Keratinocyte (primary cell): ENCODE data around the gene FPGT. TPM values are rescaled to one million over a fixed set of nuclear protein-coding genes. Genes with fewer than 3 reads are reported as not detected.

Experiments
- DNase-seq: peaks from one replicate; pipeline ENCODE4 v3.0.0-alpha.2; 2011; ENCODE audit warnings: low read depth, missing footprints, low spot score
- FAIRE-seq: peaks from 2 replicates; lab custom pipeline; 2011; peaks lifted over from hg19 to GRCh38; lab: Jason Lieb, UNC
- H2AFZ ChIP-seq: 2 replicates; pipeline ENCODE4 v1.6.0; 2012; ENCODE audit warnings: low read length, control low read depth, inconsistent platforms; ENCODE audit not compliant: control insufficient read depth
- H3K27ac ChIP-seq: 2 replicates; pipeline ENCODE4 v1.5.1; 2011; ENCODE audit warnings: low read length; ENCODE audit not compliant: control insufficient read depth, insufficient read depth
- H3K27me3 ChIP-seq: 3 replicates; pipeline ENCODE4 v1.6.0; 2011; ENCODE audit warnings: low read length; ENCODE audit not compliant: control insufficient read depth, insufficient read depth; ENCODE audit errors: extremely low read depth
- H3K36me3 ChIP-seq, 2 experiments: 2 replicates in 1 of 2; 3 replicates in 1 of 2; pipeline ENCODE4 v1.5.1; 2011; ENCODE audit warnings: low read length in 2 of 2, mild to moderate bottlenecking in 1 of 2; ENCODE audit not compliant: control insufficient read depth in 2 of 2, insufficient read depth in 2 of 2; ENCODE audit errors: extremely low read depth in 1 of 2
- H3K4me1 ChIP-seq: 3 replicates; pipeline ENCODE4 v1.5.1; 2011; ENCODE audit warnings: low read length; ENCODE audit not compliant: control insufficient read depth, insufficient read depth; ENCODE audit errors: extremely low read depth
- H3K4me2 ChIP-seq: 3 replicates; pipeline ENCODE4 v1.6.0; 2011; ENCODE audit warnings: low read depth, low read length; ENCODE audit not compliant: control insufficient read depth, insufficient read depth; ENCODE audit errors: extremely low read depth
- H3K4me3 ChIP-seq, 3 experiments: fragments of 200-600 bp in 1 of 3; sonication (generic) in 1 of 3; 2 replicates in 2 of 3; 3 replicates in 1 of 3; pipeline ENCODE4 v1.5.1; 2011 to 2016; ENCODE audit warnings: low read length in 3 of 3, mild to moderate bottlenecking in 3 of 3, control low read depth in 2 of 3, inconsistent platforms in 1 of 3, low read depth in 1 of 3, mixed read lengths in 1 of 3, mixed run types in 1 of 3, moderate library complexity in 1 of 3; ENCODE audit not compliant: control insufficient read depth in 2 of 3, insufficient read depth in 2 of 3; ENCODE audit errors: extremely low read depth in 1 of 3
- H3K79me2 ChIP-seq: 2 replicates; pipeline ENCODE4 v1.6.0; 2012; ENCODE audit warnings: low read length; ENCODE audit not compliant: control insufficient read depth, insufficient read depth
- H3K9ac ChIP-seq: 3 replicates; pipeline ENCODE4 v1.6.0; 2011; ENCODE audit warnings: low read length; ENCODE audit not compliant: control insufficient read depth, insufficient read depth; ENCODE audit errors: extremely low read depth
- H3K9me1 ChIP-seq: 3 replicates; pipeline ENCODE4 v1.6.0; 2011; ENCODE audit warnings: low read length; ENCODE audit not compliant: control insufficient read depth, insufficient read depth; ENCODE audit errors: extremely low read depth
- H3K9me3 ChIP-seq: 2 replicates; pipeline ENCODE4 v1.5.1; 2012; ENCODE audit warnings: low read depth, low read length; ENCODE audit not compliant: control insufficient read depth
- H4K20me1 ChIP-seq: 3 replicates; pipeline ENCODE4 v1.6.0; 2011; ENCODE audit warnings: low read length; ENCODE audit not compliant: control insufficient read depth, insufficient read depth; ENCODE audit errors: extremely low read depth
- CTCF ChIP-seq, 3 experiments: IDR thresholded peaks in 1 of 3; conservative IDR thresholded peaks in 1 of 3; optimal IDR thresholded peaks in 1 of 3; 2 replicates in 2 of 3; 3 replicates in 1 of 3; pipeline versions ENCODE3 to v1.5.1; 2011; ENCODE audit warnings: low read length in 3 of 3, mild to moderate bottlenecking in 3 of 3, moderate library complexity in 2 of 3, control low read depth in 1 of 3, inconsistent platforms in 1 of 3; ENCODE audit not compliant: insufficient read depth in 2 of 3; ENCODE audit errors: extremely low read depth in 1 of 3
- EZH2 ChIP-seq: IDR thresholded peaks from one replicate; pipeline ENCODE4 v1.6.1; 2012; ENCODE audit warnings: inconsistent platforms, mild to moderate bottlenecking, low read length, moderate library complexity
- dilution Hi-C: fragments of 300-500 bp; cut with MboI; formaldehyde crosslinking; loops from one replicate; pipeline ENCODE4 v1.7.0; 2020; ENCODE audit warnings: low sequenced_read_pairs; ENCODE audit not compliant: extremely low pct_ligation_motif_present
- polyA minus RNA-seq, 3 experiments: library from RNA; depleted of rRNA, polyadenylated mRNA; stranded (reverse); fragments of >200 nt; gene quantifications; 1 replicate in 1 of 3; 2 replicates in 1 of 3; 3 replicates in 1 of 3; pipeline ENCODE4 v1.2.3, GENCODE V29; 2011
- polyA plus RNA-seq, 5 experiments: library from polyadenylated mRNA; depleted of rRNA in 3 of 5; stranded (reverse) in 3 of 5; stranded (forward) in 1 of 5; unstranded in 1 of 5; fragments of >200 nt; gene quantifications; 1 replicate in 1 of 5; 2 replicates in 3 of 5; 3 replicates in 1 of 5; pipeline versions ENCODE4 v1.2.1 to v1.2.3, GENCODE V29; 2011 to 2012; ENCODE audit warnings: missing spikeins in 2 of 5, low read depth in 1 of 5, low replicate concordance in 1 of 5

Gene FPGT
- polyA plus RNA-seq (12.9 to 23.6 TPM (median 15.4 TPM) in 3 replicates), polyA minus RNA-seq (0.56 to 17.6 TPM (median 10.0 TPM) in 3 replicates)
- 4.3 TPM for polyA plus RNA-seq (2011; ENCODE audit: low read depth)
- 12.2 and 25.2 TPM in 2 replicates for polyA plus RNA-seq (2011; cell fraction: cytosol; rRNA removed)
- 10.8 and 21.3 TPM in 2 replicates for polyA plus RNA-seq (2011; cell fraction: nucleus; rRNA removed)
- 9.4 and 11.8 TPM in 2 replicates for polyA plus RNA-seq (2012; ENCODE audit: low replicate concordance)
- polyA minus RNA-seq (2011; cell fraction: cytosol; rRNA and poly(A)+ RNA removed), result 6.9 TPM
- 9.1 and 9.2 TPM in 2 replicates for polyA minus RNA-seq (2011; cell fraction: nucleus; rRNA and poly(A)+ RNA removed)

DNA sequence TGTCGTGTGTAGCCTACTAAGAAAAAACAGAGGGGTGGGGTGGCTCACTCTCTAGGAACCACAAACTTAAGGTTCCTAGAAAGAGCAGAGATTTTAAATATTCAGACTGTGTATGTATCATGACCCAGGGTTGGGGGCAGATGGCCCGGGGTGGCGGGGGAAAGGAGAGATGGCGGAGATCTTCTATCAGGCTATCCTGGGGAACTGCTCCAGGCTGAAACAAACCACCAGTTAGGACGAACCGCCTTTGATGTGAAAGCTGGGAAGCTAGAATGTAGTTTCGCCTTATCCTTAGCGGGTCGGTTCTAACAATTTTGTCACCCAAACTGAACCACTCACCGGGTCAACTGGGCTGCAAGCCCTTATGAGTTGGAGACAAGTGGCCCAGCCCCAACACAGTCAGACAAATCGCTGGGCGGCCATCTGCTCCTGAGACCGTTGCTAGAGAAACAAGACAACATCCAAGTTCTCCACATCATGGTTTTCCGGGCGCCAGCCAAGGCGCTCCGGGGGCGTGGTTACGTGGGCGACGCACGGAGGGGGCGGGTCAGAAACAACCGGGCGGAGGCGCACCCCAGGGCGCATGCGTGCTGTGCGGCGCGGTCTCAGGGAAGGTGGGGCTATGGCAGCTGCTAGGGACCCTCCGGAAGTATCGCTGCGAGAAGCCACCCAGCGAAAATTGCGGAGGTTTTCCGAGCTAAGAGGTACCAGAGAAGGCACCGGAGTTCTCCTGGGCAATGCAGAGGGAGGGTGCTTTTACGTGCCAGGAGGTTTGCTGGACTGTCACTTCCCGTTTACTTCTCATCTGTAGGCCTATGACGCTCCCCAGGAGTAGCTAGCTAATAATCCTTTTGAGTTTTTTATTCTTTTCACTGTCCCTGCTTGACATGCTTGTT lies at the start of gene FPGT, which contains the start of gene LRRIQ3:
Gene FPGT (plus strand): TSS at position 586 of the 896 bp plus-strand sequence. CDS start 37 bp downstream, at position 623.
Gene LRRIQ3 (minus strand): TSS at position 520 of the 896 bp plus-strand sequence. CDS start 14,492 bp downstream, outside the sequence.
- Histone ChIP-seq H3K4me1 (peaks cover 7% of the 10 kb centered on the region), H3K79me2 (peaks cover 4% of the 10 kb centered on the region), H3K9ac (peak within 1 kb of the TSS; percentile 78), H4K20me1 (no peaks in the 10 kb centered on the region), H3K36me3 (no peaks in the 10 kb centered on the region), H3K9me3 (no peaks in the 10 kb centered on the region), H2AFZ (peak within 1 kb of the TSS; percentile 96), H3K4me2 (peak within 1 kb of the TSS; percentile 69), H3K27me3 (no peaks in the 10 kb centered on the region), H3K9me1 (no peaks in the 10 kb centered on the region), H3K4me3 (peak within 1 kb of the TSS; percentile 54 to 88 (median 80)), H3K27ac (peak within 1 kb of the TSS; percentile 73)
- dilution Hi-C loops, result no loop called here
- peak; percentile 32 for DNase-seq
- peak; percentile 60 for FAIRE-seq
- no peak for TF ChIP-seq EZH2
- TF ChIP-seq CTCF (optimal IDR thresholded peaks at IDR 0.05 in 1 of 3, IDR thresholded peaks at IDR 0.05 in 1 of 3, conservative IDR thresholded peaks at IDR 0.05 in 1 of 3; ENCODE audit: extremely low read depth in 1 of 3, insufficient read depth in 2 of 3, low read length in 3 of 3), result no peak

DNA sequence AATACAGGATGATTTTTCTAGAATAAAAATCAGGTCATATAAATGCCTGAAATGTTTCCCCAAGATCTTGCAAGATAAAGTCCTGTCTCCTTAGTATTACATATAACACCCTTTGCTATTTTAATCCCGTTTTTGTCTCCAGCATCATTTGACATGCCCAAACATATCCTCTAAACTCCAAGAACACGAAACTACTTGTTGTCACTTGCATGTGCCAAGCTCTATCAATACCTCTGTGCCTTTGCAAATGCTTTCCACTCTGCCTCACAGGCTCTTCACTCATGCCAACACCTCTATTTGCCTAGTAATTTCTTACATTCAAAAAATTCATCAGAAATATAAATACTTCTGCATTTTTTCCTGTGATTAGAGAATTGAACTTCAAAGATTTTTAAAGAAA lies 38.0 kb upstream of the FPGT start:
- Histone ChIP-seq H3K4me1 (no peaks in the 10 kb centered on the region), H3K27me3 (no peaks in the 10 kb centered on the region), H2AFZ (no peak overlapping the region), H4K20me1 (no peaks in the 10 kb centered on the region), H3K9me1 (no peaks in the 10 kb centered on the region), H3K9me3 (no peaks in the 10 kb centered on the region), H3K79me2 (no peaks in the 10 kb centered on the region), H3K9ac (no peak overlapping the region), H3K36me3 (no peaks in the 10 kb centered on the region), H3K4me2 (no peak overlapping the region), H3K27ac (no peak overlapping the region), H3K4me3 (no peak overlapping the region)
- FAIRE-seq (no peak), DNase-seq (peak; percentile 21)
- no peak for TF ChIP-seq CTCF (optimal IDR thresholded peaks at IDR 0.05 in 1 of 3, IDR thresholded peaks at IDR 0.05 in 1 of 3, conservative IDR thresholded peaks at IDR 0.05 in 1 of 3; ENCODE audit: extremely low read depth in 1 of 3, insufficient read depth in 2 of 3, low read length in 3 of 3)
- no peak for TF ChIP-seq EZH2
- dilution Hi-C loops, result no loop called here
